ENCODE data around the gene IDI2.

IDI2 gene

GRCh38 chr10:1020460-1020859 lies 5.2 kb downstream of the IDI2 start:
- Histone ChIP-seq H3K4me1 (ENCODE audit: insufficient read depth, low read length) (no peaks in the 10 kb centered on the region), H4K20me1 (ENCODE audit: insufficient read depth, low read length) (no peaks in the 10 kb centered on the region), H3K27ac (ENCODE audit: low read length) (no peak overlapping the region), H3K9me3 (ENCODE audit: insufficient read depth, low read length, severe bottlenecking) (no peaks in the 10 kb centered on the region), H3K4me3 (ENCODE audit: low read depth in 1 of 2, low read length in 2 of 2) (no peak overlapping the region), H3K4me2 (ENCODE audit: insufficient read depth, low read length) (no peak overlapping the region), H3K9ac (ENCODE audit: low read depth, low read length) (no peak overlapping the region), H2AFZ (ENCODE audit: low read depth, low read length) (no peak overlapping the region), H3K36me3 (ENCODE audit: insufficient read depth, low read length) (peaks cover 41% of the 10 kb centered on the region), H3K27me3 (ENCODE audit: insufficient read depth, low read length, poor library complexity) (no peaks in the 10 kb centered on the region), H3K79me2 (ENCODE audit: insufficient read depth, low read length) (no peaks in the 10 kb centered on the region)
- TF ChIP-seq EZH2 (IDR thresholded peaks at IDR 0.05; ENCODE audit: borderline replicate concordance, low read depth, low read length, severe bottlenecking) (no peak), CTCF (IDR thresholded peaks at IDR 0.05; ENCODE audit: borderline replicate concordance, extremely low read depth, low read length, poor library complexity, severe bottlenecking) (no peak)
- DNase-seq (no peak), ATAC-seq (ENCODE audit: insufficient read depth, low read depth) (peak; percentile 47; the same call in 1 of the 3 replicates)

GRCh38 chr10:1019362-1019761 lies 6.3 kb downstream of the IDI2 start:
- DNase-seq (no peak), ATAC-seq (ENCODE audit: insufficient read depth, low read depth) (no peak)
- Histone ChIP-seq H3K9ac (ENCODE audit: low read depth, low read length) (no peak overlapping the region), H3K27me3 (ENCODE audit: insufficient read depth, low read length, poor library complexity) (no peaks in the 10 kb centered on the region), H3K9me3 (ENCODE audit: insufficient read depth, low read length, severe bottlenecking) (no peaks in the 10 kb centered on the region), H3K4me2 (ENCODE audit: insufficient read depth, low read length) (no peak overlapping the region), H4K20me1 (ENCODE audit: insufficient read depth, low read length) (no peaks in the 10 kb centered on the region), H3K36me3 (ENCODE audit: insufficient read depth, low read length) (peaks cover 52% of the 10 kb centered on the region), H3K27ac (ENCODE audit: low read length) (no peak overlapping the region), H3K79me2 (ENCODE audit: insufficient read depth, low read length) (no peaks in the 10 kb centered on the region), H2AFZ (ENCODE audit: low read depth, low read length) (no peak overlapping the region), H3K4me3 (ENCODE audit: low read depth in 1 of 2, low read length in 2 of 2) (no peak overlapping the region), H3K4me1 (ENCODE audit: insufficient read depth, low read length) (no peaks in the 10 kb centered on the region)
- TF ChIP-seq EZH2 (IDR thresholded peaks at IDR 0.05; ENCODE audit: borderline replicate concordance, low read depth, low read length, severe bottlenecking), result no peak
- TF ChIP-seq CTCF (IDR thresholded peaks at IDR 0.05; ENCODE audit: borderline replicate concordance, extremely low read depth, low read length, poor library complexity, severe bottlenecking), result no peak

GRCh38 chr10:1015688-1016087 lies 10.0 kb downstream of the IDI2 start:
- no peaks in the 10 kb centered on the region for H3K79me2 ChIP-seq (ENCODE audit: insufficient read depth, low read length)
- no peak overlapping the region for H3K27ac ChIP-seq (ENCODE audit: low read length)
- ATAC-seq (ENCODE audit: insufficient read depth, low read depth), result no peak
- H3K9me3 ChIP-seq (ENCODE audit: insufficient read depth, low read length, severe bottlenecking), result no peaks in the 10 kb centered on the region
- H3K4me1 ChIP-seq (ENCODE audit: insufficient read depth, low read length), result no peaks in the 10 kb centered on the region
- peaks cover 85% of the 10 kb centered on the region for H3K36me3 ChIP-seq (ENCODE audit: insufficient read depth, low read length)
- no peak overlapping the region for H3K4me2 ChIP-seq (ENCODE audit: insufficient read depth, low read length)
- TF ChIP-seq CTCF (IDR thresholded peaks at IDR 0.05; ENCODE audit: borderline replicate concordance, extremely low read depth, low read length, poor library complexity, severe bottlenecking) (no peak), EZH2 (IDR thresholded peaks at IDR 0.05; ENCODE audit: borderline replicate concordance, low read depth, low read length, severe bottlenecking) (no peak)
- H3K9ac ChIP-seq (ENCODE audit: low read depth, low read length), result no peak overlapping the region
- peaks cover 7% of the 10 kb centered on the region; the same call in 1 of the 2 replicates for H4K20me1 ChIP-seq (ENCODE audit: insufficient read depth, low read length)
- H3K4me3 ChIP-seq (ENCODE audit: low read depth in 1 of 2, low read length in 2 of 2), result no peak overlapping the region
- no peak overlapping the region for H2AFZ ChIP-seq (ENCODE audit: low read depth, low read length)
- H3K27me3 ChIP-seq (ENCODE audit: insufficient read depth, low read length, poor library complexity), result no peaks in the 10 kb centered on the region
- DNase-seq, result no peak

- Histone ChIP-seq H3K9me3 (ENCODE audit: insufficient read depth, low read length, severe bottlenecking) (no peaks in the 10 kb centered on the region), H3K4me2 (ENCODE audit: insufficient read depth, low read length) (no peak overlapping the region), H3K27me3 (ENCODE audit: insufficient read depth, low read length, poor library complexity) (no peaks in the 10 kb centered on the region), H4K20me1 (ENCODE audit: insufficient read depth, low read length) (peaks cover 18% of the 10 kb centered on the region; the same call in 1 of the 2 replicates), H3K4me1 (ENCODE audit: insufficient read depth, low read length) (no peaks in the 10 kb centered on the region), H3K9ac (ENCODE audit: low read depth, low read length) (no peak overlapping the region), H3K27ac (ENCODE audit: low read length) (no peak overlapping the region), H3K36me3 (ENCODE audit: insufficient read depth, low read length) (peaks cover 96% of the 10 kb centered on the region), H2AFZ (ENCODE audit: low read depth, low read length) (no peak overlapping the region), H3K79me2 (ENCODE audit: insufficient read depth, low read length) (peaks cover 8% of the 10 kb centered on the region; the same call in 1 of the 2 replicates), H3K4me3 (ENCODE audit: low read depth in 1 of 2, low read length in 2 of 2) (no peak overlapping the region)
- DNase-seq (no peak), ATAC-seq (ENCODE audit: insufficient read depth, low read depth) (no peak)
- TF ChIP-seq CTCF (IDR thresholded peaks at IDR 0.05; ENCODE audit: borderline replicate concordance, extremely low read depth, low read length, poor library complexity, severe bottlenecking) (no peak), EZH2 (IDR thresholded peaks at IDR 0.05; ENCODE audit: borderline replicate concordance, low read depth, low read length, severe bottlenecking) (no peak)
Measured at GRCh38 chr10:1011696-1012095, 14.0 kb downstream of the IDI2 start.

Data from DND-41 (cell line).